ENCODE data around the gene HES4. TPM values are rescaled to one million over a fixed set of nuclear protein-coding genes. Genes with fewer than 3 reads are reported as not detected.

Gene HES4
- total and polyA plus RNA-seq, 11 donors = 25.7 to 98.1 (median 37.3) TPM

DNA sequence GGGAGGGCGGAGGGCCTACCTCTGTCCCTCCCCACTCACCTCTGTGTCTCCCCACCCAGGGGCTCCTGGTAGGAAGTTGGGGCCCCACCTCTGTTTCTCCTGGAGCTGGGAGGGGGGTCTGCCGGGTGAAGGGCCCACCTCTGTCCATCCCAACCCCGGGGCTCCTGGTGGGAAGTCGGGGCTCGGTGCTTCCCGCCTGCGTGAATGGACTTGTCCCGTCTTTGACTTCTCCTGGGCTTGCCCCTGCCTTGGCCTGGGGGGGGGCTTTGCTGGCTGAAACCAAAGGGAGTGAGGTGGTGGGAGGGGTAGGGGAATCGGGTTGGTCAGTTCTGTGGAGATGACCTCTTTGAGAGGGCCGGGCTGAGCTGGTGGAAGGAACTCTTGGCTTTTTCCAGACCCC is 25.8 kb upstream of the HES4 start:
- Histone ChIP-seq H3K4me1 (peaks cover 0 to 52% (median 31%) of the 10 kb centered on the region in 12 donors), H3K9me3 (no peaks in the 10 kb centered on the region), H3K27me3 (peaks cover 0 to 10% (median 0%) of the 10 kb centered on the region in 9 donors), H3K27ac (peak overlapping the region in 1 of 12 donors; percentile 73), H3K4me3 (peak overlapping the region in 1 of 12 donors; percentile 18), H3K36me3 (no peaks in the 10 kb centered on the region)
- DNase-seq = no peak
- TF ChIP-seq, protein P1, sequence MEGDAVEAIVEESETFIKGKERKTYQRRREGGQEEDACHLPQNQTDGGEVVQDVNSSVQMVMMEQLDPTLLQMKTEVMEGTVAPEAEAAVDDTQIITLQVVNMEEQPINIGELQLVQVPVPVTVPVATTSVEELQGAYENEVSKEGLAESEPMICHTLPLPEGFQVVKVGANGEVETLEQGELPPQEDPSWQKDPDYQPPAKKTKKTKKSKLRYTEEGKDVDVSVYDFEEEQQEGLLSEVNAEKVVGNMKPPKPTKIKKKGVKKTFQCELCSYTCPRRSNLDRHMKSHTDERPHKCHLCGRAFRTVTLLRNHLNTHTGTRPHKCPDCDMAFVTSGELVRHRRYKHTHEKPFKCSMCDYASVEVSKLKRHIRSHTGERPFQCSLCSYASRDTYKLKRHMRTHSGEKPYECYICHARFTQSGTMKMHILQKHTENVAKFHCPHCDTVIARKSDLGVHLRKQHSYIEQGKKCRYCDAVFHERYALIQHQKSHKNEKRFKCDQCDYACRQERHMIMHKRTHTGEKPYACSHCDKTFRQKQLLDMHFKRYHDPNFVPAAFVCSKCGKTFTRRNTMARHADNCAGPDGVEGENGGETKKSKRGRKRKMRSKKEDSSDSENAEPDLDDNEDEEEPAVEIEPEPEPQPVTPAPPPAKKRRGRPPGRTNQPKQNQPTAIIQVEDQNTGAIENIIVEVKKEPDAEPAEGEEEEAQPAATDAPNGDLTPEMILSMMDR (IDR thresholded peaks at IDR 0.05) = no peak
- no peak for TF ChIP-seq POLR2A (IDR thresholded peaks at IDR 0.05)
- WGBS, 4 donors = 75 to 82% (median 81%) methylated on average over 4 to 10 of the region's 10 CpGs
- ATAC-seq = peak in 1 of 4 donors; percentile 11
- intact Hi-C loops (cut with DNase I) = loop anchor here in 1 of 10 donors (5.0 kb wide), 1 partner anchor 37 kb away; no protein-coding TSS in a partner anchor

DNA sequence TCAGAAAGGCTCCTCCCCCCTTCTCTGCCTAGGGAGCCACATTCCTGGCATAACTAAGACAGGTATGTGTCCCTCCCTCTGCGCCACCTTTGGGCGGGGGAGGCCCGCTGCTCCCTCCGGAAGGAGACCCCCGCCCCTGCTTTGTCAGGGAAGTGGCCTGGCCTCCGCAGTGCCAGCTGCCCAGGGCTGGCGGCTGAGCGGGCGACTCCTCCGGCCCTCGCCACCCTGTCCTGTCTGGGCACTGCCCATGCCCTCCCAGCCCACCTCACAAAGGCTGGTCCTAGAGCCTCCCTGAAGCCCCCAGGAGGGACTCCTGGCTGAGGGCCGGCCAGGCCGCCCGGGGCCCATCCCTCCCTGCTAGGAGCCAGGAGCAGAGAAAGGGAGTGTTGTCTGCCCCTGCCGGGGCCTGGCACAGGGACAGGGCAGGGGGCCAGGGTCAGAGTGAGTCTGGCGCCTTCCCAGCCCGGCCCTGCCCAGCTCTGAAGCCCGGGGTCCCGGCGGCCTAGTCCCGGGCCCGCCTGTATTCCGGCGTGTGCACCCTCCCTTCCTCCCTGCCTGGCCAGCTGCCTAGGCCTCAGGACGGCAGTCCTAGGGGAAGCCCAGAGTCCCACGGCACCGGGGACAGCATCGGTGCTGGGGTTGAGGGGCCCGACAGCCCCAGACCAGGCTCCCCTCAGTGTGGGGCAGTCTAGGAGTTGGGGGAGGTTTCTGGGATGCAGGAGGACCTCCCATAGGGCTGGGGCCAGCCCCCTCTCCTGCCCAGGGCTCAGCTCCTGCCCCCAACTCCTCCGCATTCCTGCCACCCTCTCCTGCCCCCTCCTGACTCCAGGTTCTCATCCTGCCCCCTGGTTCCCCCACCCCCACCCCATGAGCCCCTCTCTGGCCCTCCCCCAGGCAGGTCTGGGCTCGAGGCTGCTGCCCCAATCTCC is 25.1 kb upstream of the HES4 start:
- peaks cover 0 to 10% (median 0%) of the 10 kb centered on the region in 9 donors for H3K27me3 ChIP-seq
- no peaks in the 10 kb centered on the region for H3K36me3 ChIP-seq
- H3K4me1 ChIP-seq = peaks cover 0 to 59% (median 35%) of the 10 kb centered on the region in 12 donors
- H3K27ac ChIP-seq = peak overlapping the region in 7 of 12 donors; percentile 6 to 73 (median 34)
- peak overlapping the region in 6 of 12 donors; percentile 0 to 34 (median 20) for H3K4me3 ChIP-seq
- intact Hi-C loops (cut with DNase I) = loop anchor here in 4 of 10 donors (5.0 kb wide), 1 partner anchor 37 kb away; no protein-coding TSS in a partner anchor
- ATAC-seq (peak in 3 of 4 donors; percentile 9 to 62 (median 17)), DNase-seq (no peak)
- WGBS, 4 donors = 43 to 65% (median 50%) methylated on average over 20 to 31 of the region's 31 CpGs
- TF ChIP-seq POLR2A (IDR thresholded peaks at IDR 0.05) = no peak
- TF ChIP-seq, protein P1 (IDR thresholded peaks at IDR 0.05) = no peak
- no peaks in the 10 kb centered on the region for H3K9me3 ChIP-seq

DNA sequence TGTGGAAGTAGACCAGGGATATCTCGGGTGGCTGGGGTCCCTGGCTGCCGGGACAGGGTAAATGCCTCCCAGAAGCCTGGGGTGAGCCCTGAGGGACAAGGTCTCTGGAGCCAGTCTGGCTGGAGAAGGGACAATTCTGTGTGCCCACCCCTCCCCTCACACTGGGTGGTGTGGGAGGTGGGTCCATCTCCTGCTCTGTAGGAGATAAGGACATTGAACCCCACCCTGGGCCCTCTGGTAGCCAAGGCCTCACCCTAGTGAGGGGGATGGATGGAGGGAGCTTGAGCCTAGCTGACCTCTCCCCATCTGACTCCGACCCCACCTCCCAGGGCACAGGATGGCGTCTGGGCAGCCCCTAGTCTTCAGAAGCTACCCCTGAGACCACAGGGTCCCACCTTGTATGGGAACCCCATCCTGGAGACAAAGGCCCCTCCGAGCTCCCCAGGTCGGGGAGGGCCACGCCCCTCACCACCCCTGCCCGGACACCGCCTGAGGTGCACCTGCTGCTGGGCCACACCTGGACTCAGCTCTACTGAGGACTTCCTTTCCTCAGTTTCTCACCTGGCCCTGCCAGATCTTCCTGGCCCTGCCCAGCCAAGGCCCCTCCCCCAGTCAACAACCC is 24.4 kb upstream of the HES4 start:
- H3K4me1 ChIP-seq = peaks cover 0 to 60% (median 35%) of the 10 kb centered on the region in 12 donors
- intact Hi-C loops (cut with DNase I) = loop anchor here in 3 of 10 donors (5.0 kb wide), 1 partner anchor 38 kb away; no protein-coding TSS in a partner anchor
- peaks cover 0 to 10% (median 0%) of the 10 kb centered on the region in 9 donors for H3K27me3 ChIP-seq
- TF ChIP-seq, protein P1 (IDR thresholded peaks at IDR 0.05) = no peak
- no peak for TF ChIP-seq POLR2A (IDR thresholded peaks at IDR 0.05)
- peak overlapping the region in 1 of 12 donors; percentile 0 for H3K4me3 ChIP-seq
- H3K9me3 ChIP-seq = no peaks in the 10 kb centered on the region
- H3K27ac ChIP-seq = peak overlapping the region in 3 of 12 donors; percentile 6 to 73 (median 13)
- H3K36me3 ChIP-seq = no peaks in the 10 kb centered on the region
- ATAC-seq (no peak), DNase-seq (no peak)
- WGBS, 4 donors = 90 to 96% (median 93%) methylated on average over 7 to 9 of the region's 9 CpGs
